GM19455 (cell line): ENCODE data around the gene SMDT1.

Source experiments
- ATAC-seq: cut with Tn5 transposase; IDR thresholded peaks from one replicate; pipeline ENCODE4 v1.9.1; 2021; ENCODE audit not compliant: unreplicated experiment

Gene SMDT1

DNA sequence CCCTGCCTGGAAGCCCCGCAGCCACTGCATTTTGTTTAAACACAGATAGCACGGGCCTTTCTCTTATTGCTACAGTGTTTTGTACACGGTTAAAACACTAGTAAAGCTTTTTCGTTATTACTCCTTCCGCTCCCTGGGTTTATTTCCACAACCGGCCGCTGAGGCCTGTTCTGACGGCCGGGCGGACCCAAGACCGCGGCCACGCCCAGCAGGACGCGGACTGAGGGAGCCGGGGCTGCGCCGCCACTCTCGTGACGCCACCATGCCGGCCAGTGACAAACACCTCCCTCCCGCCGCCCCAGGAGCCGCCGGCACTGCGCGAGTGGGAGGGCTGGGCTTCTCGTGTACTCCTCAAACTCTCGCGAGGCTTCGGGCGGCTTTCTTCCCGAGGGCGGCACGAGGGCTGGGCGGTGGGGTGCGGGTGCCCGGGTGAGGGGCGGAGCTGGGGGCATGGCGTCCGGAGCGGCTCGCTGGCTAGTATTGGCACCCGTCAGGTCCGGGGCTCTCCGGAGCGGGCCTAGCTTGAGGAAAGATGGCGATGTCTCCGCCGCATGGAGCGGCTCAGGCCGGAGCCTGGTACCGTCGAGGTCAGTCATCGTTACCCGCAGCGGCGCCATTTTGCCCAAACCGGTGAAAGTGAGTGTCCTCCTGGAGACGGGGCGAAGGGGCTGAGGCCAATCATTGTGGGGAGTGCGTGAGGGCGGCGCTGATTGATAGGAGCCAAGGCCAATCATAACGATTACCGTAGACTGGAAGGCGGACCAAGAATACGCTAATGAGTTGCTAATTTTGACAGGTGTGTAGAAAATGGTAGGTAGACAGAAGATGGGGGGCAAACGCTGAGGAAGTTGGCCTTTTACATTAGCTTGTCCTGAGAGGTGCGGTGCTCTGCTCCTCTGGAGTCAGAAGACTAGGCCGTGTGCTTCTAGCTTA lies at the start of gene SMDT1:
Gene SMDT1, plus strand, starts transcription at position 382 of the 933 bp plus-strand sequence. Its CDS starts 69 bp downstream, at position 451.
- ATAC-seq: peak; percentile 75

- no peak for ATAC-seq
Observed at GRCh38 chr22:42033263-42034181, 46.0 kb upstream of the SMDT1 start.

DNA sequence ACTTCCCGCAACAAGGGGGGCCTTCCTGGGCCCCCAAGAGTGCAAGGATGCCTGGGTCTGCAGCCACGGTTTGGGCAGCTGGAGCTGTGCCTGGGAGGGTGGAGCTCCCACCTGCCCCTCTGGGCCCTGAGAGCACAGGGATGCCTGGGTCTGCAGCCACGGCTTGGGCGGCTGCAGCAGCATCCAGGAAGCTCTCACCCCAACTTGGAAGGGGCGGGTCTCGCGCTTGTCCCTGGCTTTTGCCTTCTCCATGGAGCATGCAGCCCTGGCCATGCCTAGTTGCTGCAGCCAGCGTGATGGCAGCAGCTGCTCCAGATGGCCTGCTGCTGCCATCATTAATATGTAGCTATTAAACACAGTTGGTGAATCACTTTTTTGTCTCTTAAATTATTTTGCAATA lies 44.2 kb upstream of the SMDT1 start:
- no peak for ATAC-seq

- no peak for ATAC-seq
Observed at GRCh38 chr22:42039271-42039670, 40.2 kb upstream of the SMDT1 start.

GRCh38 chr22:42041784-42042183 lies 37.7 kb upstream of the SMDT1 start:
- no peak for ATAC-seq

- no peak for ATAC-seq
Observed at GRCh38 chr22:42050641-42051180, 28.8 kb upstream of the SMDT1 start.

GRCh38 chr22:42052765-42053164 lies 26.7 kb upstream of the SMDT1 start:
- no peak for ATAC-seq

- no peak for ATAC-seq
Observed at GRCh38 chr22:42056757-42057511, 22.6 kb upstream of the SMDT1 start.

GRCh38 chr22:42060489-42060888 lies 19.0 kb upstream of the SMDT1 start:
- no peak for ATAC-seq

- no peak for ATAC-seq
Observed at GRCh38 chr22:42061041-42061440, 18.5 kb upstream of the SMDT1 start.

GRCh38 chr22:42062506-42063170 lies 16.9 kb upstream of the SMDT1 start:
- no peak for ATAC-seq

- no peak for ATAC-seq
Observed at GRCh38 chr22:42064629-42065028, 14.9 kb upstream of the SMDT1 start.

DNA sequence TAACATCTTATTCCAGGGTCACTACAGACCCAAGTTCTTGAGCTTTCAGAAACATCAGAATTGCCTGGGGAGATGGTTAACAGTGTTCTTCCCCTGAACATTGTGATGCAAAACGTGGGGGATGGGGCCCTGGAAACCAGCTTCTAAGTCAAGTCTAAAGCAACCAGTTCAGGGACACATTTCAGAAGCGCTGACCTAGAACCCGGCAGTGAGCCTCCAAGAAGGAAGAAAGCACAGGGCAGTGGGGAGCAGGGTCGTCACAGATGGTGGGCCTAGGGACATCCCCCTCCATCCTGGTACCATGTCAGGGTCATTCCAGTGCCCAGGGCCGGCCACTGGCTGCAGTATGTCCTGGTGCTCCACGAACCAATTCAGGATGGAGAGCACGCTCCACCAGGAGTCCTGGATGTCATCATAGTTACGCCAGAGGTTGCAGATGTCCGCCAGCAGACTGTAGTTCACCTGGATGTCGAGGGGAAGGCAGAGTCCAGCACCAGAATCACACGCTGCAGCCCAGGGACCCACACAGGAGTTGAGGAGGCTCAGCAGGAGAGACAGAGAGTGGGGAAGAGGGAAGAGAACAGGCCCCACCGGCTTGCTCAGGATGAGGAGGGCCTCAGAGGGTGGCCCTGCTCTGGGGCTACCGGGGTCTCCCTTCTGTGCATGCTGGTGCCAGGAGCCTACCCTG lies 13.9 kb upstream of the SMDT1 start:
- no peak for ATAC-seq

DNA sequence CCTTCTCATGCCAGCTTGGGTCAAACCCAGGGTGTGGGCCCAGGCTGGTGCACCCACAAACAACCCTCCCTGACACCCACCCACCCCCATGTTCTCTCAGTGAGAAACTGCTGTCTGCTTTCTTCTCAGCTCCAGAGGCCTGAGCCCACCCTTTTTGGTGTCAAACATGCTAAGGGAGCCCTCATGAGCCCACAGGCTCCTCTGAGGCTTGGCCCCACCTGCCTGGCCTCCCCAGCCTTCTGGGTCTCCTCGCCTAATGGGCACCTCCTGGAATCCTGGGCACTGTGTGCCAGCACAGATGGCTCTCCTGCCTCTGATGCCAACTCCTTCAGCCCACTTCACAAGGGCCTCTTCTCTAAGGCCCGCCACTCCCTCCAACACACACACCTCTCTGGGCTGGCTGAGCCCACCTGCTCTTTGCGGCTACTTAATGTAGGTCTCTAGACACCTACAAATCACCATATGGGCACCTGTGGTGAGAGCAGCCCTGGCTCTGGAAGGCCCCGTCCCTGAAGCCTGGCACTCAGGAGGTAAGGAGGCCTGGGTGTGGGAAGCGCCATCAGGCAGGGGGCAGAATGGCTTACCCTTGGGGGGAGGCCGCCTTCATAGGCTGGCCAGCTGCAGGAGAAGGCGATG lies 13.3 kb upstream of the SMDT1 start:
- ATAC-seq: no peak

- no peak for ATAC-seq
Observed at GRCh38 chr22:42066937-42067336, 12.6 kb upstream of the SMDT1 start.

- ATAC-seq: no peak
Observed at GRCh38 chr22:42067671-42068251, 11.7 kb upstream of the SMDT1 start.

GRCh38 chr22:42068291-42068690 lies 11.2 kb upstream of the SMDT1 start:
- ATAC-seq: no peak

- peak; percentile 22 for ATAC-seq
Observed at GRCh38 chr22:42069801-42070516, 9.5 kb upstream of the SMDT1 start.
